OCI-M2 (cell line): ENCODE results near the gene SPDYE5.

Source experiments
- DNase-seq: peaks from one replicate; lab custom pipeline; 2025; ENCODE audit not compliant: unreplicated experiment; lab: John Stamatoyannopoulos, UW

Gene SPDYE5

GRCh38 chr7:75536940-75537538, 44.9 kb downstream of the SPDYE5 start:
- no peak for DNase-seq

DNA sequence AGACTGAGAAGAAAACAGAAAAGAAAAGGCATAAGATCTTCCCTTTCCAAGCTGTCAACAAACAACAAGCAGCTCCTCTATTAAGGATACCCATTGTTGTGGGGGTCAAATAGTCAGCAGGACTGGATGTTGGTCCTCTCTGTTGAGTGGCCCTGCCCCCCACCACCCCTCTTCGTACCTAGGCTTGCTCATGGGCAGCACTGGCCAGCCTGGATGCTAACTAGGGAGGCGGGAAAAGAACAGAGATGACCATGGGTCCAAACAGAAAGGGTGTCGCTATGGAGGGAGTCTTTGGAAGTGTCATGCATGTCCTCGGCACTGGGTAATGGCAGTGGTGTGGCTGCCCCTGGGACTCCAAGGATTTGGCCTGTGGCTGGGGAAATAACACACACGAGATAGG, 45.6 kb downstream of the SPDYE5 start:
- DNase-seq: no peak

DNA sequence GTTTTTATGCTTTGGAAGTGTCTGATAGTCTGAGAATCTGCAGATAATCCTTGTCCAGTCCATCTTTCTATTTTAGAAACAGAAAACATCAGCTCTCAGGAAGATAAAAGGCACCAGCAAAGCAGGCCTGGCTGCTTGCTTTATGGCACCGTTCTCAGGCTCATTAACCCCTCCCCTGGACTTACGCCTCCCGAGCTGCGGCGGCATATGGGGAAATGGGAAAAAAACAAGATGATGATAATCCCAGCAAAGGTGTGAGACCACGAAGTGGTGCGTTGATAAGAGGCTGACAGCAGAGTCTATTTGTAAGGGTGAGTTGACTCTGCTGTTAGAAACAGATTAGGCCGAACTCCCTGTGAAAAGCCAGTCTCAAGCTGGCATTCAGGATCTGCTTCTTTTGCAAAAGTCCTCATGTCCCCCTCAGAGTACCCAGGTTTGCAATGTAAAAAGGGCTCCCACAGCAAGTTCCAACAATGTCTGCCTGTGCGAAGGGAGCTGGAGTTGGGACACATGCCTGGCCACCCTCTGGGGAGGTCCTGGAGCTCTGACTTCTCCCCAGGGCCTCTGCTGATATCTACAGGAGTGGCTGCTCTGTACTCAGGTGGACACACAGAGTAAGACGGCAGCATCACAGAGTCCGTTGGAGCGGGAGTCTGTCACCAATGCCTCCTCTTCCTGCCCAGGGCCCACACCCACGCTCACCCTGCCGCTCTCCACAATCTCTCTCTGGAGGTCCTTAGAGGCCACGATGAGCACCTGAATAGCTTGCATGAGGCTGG, 54.3 kb downstream of the SPDYE5 start:
- no peak for DNase-seq
